NCI-H146 treated with DMSO at 0.1 percent for 48 hours (cell line): ENCODE measurements around the gene R3HDM4.
"Not testable (repeated sequence)": the region's sequence is repeated elsewhere in the genome, so short reads cannot be mapped to it uniquely, and the experiment has no call there.

Experiments used
- DNase-seq: peaks from one replicate; lab custom pipeline; 2025; ENCODE audit not compliant: unreplicated experiment; lab: John Stamatoyannopoulos, UW

The R3HDM4 gene

GRCh38 chr19:877992-878660 lies 34.9 kb downstream of the R3HDM4 start:
- DNase-seq, result not testable (repeated sequence)

- DNase-seq, result no peak
These were observed 36.2 kb downstream of the R3HDM4 start for GRCh38 chr19:876780-877314.

DNA sequence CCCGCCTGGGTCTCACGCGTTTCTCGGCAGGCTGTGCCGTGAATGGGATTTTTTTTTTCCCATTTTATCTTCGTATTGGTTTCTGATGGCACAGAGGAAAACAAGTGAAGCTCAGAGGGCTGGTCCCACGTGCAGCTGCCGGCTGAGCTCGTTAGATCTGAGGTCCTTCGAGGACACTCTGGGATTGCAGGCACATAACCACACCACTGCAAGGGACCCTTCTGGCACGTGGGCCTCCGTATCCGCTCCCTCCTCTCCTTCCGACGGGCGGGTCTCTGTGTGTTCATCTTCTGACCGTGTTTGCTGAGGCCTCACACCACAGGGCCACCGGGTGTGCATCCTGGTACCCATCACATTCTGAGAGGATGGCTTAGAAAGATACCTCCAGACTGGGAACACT lies 36.9 kb downstream of the R3HDM4 start:
- DNase-seq, result no peak

GRCh38 chr19:875265-875879 lies 37.6 kb downstream of the R3HDM4 start:
- DNase-seq, result no peak

GRCh38 chr19:873561-874041 lies 39.4 kb downstream of the R3HDM4 start:
- no peak for DNase-seq

DNA sequence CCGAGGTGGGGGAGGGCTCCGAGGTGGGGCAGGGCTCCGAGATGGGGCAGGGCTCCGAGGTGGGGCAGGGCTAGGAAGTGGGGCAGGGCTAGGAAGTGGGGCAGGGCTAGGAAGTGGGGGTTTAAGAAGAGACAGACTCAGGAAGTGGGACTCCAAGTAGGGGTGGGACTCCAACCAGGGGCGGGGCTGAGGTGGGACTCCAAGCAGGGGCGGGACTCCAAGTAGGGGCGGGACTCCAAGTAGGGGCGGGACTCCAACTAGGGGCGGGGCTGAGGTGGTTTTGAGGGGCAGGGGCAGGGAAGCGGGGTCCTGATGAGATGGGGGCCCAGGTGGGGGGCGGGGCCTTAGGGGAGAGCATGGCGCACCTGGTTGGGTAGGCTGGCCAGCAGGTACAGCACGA lies 39.9 kb downstream of the R3HDM4 start:
- no peak for DNase-seq

DNA sequence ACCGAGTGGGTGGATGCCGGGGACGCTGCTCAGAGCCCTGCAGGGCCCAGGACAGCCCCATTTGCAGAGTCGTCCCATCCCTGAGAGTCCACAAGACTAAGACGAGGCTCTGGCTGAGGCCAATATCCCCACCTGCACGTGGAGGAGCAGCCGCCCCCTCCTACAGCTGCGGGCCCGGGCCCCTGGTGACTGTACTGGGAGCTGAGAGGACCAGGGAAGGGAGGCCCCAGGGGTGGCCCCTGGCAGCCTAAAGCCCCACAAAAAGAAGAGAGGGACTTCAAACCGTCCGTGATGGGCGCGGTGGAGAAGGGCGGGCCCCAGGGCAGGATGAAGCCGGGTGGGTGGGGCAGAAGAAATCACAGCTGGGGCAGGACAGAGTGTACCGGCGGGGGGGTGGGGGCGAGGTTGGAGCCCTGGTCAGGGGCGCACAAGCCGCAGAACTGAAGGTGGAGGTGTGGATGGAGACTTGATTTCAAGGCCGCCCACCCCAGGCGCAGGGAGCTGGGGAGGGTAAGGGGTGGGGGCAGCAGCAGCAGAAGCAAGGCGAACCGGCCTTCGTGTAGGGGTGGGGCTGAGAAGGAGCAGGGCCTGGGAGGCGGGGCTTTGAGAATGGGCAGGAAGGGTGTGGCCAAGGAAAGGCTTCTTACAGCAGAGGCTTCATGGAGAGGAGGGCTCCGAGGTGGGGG lies 40.6 kb downstream of the R3HDM4 start:
- DNase-seq, result no peak

DNA sequence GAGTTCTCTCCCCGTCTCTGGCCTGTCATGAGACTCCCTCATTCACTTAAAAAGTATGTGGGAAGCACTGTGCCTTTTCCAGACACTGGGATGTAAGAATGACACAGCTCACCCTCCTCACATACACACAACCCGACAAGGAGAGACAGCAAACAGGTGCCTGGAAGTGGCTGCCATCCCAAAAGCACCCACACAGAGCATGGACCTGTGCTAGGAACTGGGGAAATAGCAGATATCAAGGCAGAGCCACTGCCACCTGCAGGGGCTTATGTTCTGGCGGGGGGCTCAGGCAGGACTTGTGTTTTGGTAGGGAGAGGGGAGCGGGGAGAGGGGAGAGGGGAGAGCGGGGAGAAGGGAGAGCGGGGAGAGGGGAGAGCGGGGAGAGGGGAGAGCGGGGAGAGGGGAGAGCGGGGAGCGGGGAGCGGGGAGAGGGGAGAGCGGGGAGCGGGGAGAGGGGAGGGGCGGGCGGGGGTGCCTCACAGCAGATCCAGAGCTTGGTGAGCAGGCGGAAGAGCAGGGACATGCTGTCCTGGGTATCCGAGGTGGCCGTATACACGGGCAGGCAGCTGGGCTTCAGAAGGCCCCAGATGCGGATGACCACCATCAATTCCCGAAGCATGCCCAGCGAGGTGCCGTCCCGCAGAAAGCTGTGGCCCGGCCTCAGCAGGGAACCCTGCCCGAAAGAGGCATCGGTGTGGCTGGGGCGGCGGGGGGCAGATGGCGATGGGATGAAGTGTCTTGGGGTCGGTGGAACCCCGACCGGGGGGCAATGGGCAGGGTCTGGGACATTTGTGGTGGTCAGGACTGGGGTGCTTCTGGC lies 41.4 kb downstream of the R3HDM4 start:
- no peak for DNase-seq

DNA sequence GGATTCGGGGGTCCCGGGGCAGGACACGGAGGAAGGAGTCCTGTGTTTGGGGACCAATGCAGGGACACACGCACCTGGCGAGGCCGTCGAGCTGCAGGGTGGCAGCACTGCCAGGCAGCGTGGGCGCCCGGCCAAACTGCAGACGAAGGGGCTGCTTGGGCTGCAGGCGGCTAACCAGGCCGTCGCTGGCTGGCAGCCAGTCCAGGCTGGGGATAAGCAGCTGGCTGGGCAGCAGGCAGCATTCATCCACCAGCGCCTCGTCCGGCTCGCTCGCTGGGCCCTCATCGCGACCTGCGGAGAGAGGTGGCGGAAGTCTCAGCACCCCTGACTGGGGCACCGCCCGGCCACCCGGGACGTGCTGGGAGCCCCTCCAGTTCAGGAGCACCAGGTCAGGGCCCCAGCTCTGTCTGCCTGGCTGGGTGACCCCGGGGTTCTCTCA lies 42.0 kb downstream of the R3HDM4 start:
- no peak for DNase-seq

- no peak for DNase-seq
These were observed 42.7 kb downstream of the R3HDM4 start for GRCh38 chr19:870314-870713.

DNA sequence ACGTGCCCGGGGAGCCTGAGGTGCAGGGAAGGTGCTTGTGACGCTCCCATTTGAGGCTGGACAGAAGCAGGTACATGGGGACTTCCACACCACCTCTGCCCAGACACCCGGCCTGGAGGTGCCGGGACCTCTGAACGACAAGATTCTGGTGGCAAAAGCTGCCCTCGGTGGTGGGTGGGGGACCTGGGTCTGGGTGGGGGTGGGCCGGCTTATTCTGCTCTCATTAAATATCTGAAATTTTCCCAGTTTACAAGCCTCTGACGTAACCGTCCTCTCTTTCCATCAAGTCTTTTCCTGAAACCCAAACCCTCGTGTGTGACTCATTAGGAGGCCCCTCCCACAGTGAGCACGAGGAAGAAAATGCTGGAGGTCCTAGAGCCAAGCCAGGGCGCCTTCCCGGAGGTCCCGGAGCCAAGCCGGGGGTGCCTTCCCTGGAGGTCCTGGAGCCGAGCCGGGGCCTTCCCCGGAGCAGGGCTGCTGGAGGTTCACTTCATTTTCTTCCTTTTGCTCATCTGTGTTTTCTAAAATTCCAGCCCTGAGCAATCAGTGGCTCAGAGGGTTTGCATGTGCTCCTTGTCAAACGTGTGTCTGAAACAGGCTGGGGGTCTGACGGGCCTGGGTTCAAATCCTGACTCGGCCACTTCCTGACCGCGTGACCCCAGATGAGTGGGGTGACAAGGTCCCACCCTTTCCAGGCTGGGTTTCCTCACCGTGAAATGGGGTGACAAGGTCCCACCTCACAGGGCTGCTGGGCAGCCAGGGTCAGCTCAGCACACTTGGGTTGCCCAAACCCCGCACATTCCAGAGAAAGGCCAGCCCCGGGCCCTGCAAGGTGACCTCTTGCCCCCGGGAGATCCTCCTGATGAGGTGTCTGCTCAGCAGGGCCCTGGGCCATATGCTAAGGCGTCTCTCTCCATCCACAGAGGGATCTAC lies 43.5 kb downstream of the R3HDM4 start:
- no peak for DNase-seq

GRCh38 chr19:868458-869244 lies 44.4 kb downstream of the R3HDM4 start:
- DNase-seq, result no peak

- no peak for DNase-seq
These were observed 45.1 kb downstream of the R3HDM4 start for GRCh38 chr19:867855-868457.

GRCh38 chr19:867301-867793 lies 45.7 kb downstream of the R3HDM4 start:
- no peak for DNase-seq

DNA sequence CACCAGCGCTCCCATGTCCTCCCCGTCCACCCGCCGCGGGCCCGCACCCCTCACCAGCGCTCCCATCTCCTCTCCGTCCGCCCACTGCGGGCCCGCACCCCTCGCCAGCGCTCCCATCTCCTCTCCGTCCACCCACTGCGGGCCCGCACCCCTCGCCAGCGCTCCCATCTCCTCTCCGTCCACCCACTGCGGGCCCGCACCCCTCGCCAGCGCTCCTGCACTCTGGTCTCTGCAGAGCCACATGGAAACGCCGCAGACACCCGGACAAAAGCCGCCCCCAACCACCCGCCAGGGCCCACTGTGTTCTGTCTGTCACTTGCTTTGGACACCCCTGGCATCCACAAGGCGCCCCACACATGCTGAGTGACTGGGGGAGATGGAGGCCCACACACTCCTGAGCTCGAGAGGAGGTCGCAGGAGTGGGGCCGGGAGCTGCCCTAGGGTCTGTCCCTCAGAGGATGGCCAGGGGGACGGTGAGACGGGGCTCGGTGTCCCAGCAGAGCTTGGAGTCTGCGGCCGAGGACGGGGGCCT lies 46.2 kb downstream of the R3HDM4 start:
- DNase-seq, result no peak

DNA sequence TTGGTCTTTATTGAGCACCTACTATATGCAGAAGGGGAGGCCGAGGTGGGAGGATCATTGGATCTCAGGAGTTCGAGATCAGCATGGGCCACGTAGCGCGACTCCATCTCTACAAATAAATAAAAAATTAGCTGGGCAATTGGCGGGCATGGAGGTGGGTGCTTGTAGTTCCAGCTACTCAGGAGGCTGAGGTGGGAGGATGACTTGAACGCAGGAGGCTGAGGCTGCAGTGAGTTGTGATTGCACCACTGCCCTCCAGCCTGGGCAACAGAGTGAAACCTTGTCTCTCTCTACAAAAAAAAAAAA lies 49.8 kb downstream of the R3HDM4 start:
- no peak for DNase-seq

- DNase-seq, result no peak
These were observed 50.3 kb downstream of the R3HDM4 start for GRCh38 chr19:862581-863314.
